Sigmoid colon (tissue), 4 donors: Measurements from ENCODE around the gene SNRPB.

Source experiments
- CTCF ChIP-seq, 4 experiments: fragments of 450-650 bp in 3 of 4; fragments of 200-600 bp in 1 of 4; IDR thresholded peaks; one replicate each; pipeline ENCODE4 v1.5.1; 2016 to 2019; ENCODE audit warnings: antibody characterized with exemption in 4 of 4, mild to moderate bottlenecking in 3 of 4, moderate library complexity in 2 of 4
- EP300 ChIP-seq, 4 donors: sonication (generic); formaldehyde crosslinking; IDR thresholded peaks; one replicate each; pipeline ENCODE4 v1.6.1; 2017; ENCODE audit warnings: antibody characterized with exemption in 4 of 4
- POLR2A ChIP-seq, 2 donors: fragments of 450-650 bp; IDR thresholded peaks; one replicate each; pipeline ENCODE4 v1.6.1; 2016; ENCODE audit warnings: antibody characterized with exemption in 2 of 2, mild to moderate bottlenecking in 2 of 2, moderate library complexity in 2 of 2

GRCh38 chr20:2462484-2462883, 8.1 kb downstream of the SNRPB start:
- TF ChIP-seq CTCF (IDR thresholded peaks at IDR 0.05) (no peak), POLR2A (IDR thresholded peaks at IDR 0.05) (no peak), EP300 (IDR thresholded peaks at IDR 0.05) (no peak)
